GM12878 (cell line): ENCODE data around the gene IFNAR1. TPM values are rescaled to one million over a fixed set of nuclear protein-coding genes. Genes with fewer than 3 reads are reported as not detected.
A peak's percentile ranks its signal among the peaks of the same experiment; 100 is the strongest.
"Not testable (repeated sequence)": the region's sequence is repeated elsewhere in the genome, so short reads cannot be mapped to it uniquely, and the experiment has no call there.

ENCODE experiments used
- ATAC-seq: fragments of 200-7000 bp; cut with Tn5 transposase; 3 replicates; pipeline ENCODE4 v1.9.1; 2020; ENCODE audit warnings: mild to moderate bottlenecking, moderate library complexity
- BruUV-seq: library from RNA; stranded (reverse); fragments of 400-500 nt; replicated peaks from 2 replicates; lab custom pipeline; 2021; lab: Mats Ljungman, UMichigan
- CTCF ChIA-PET: fragments of 300-600 bp; sonication (Branson Sonifier 250); formaldehyde crosslinking; extraction: SDS; loops from one replicate; lab custom pipeline; 2021; ENCODE audit warnings: inconsistent platforms; lab: Yijun Ruan, JAX
- POLR2A ChIA-PET: fragments of 350-600 bp; formaldehyde crosslinking; extraction: SDS; loops from one replicate; lab custom pipeline; 2021; ENCODE audit warnings: inconsistent platforms; lab: Charles Lee
- RAD21 ChIA-PET: fragments of 300-600 bp; sonication (Branson Sonifier 250); formaldehyde crosslinking; loops from one replicate; lab custom pipeline; 2023; ENCODE audit warnings: antibody characterized with exemption; ENCODE audit not compliant: unreplicated experiment; lab: Charles Lee
- SMC1A ChIA-PET: fragments of 300-600 bp; sonication (Branson Sonifier 250); formaldehyde crosslinking; loops from one replicate; lab custom pipeline; 2023; ENCODE audit not compliant: unreplicated experiment, uncharacterized antibody; lab: Charles Lee
- DNase-seq: peaks from one replicate; pipeline ENCODE4 v3.0.0-alpha.2; 2011; ENCODE audit warnings: low read depth, low spot score
- FAIRE-seq: peaks from 3 replicates; lab custom pipeline; 2011; peaks lifted over from hg19 to GRCh38; lab: Jason Lieb, UNC
- H2AFZ ChIP-seq: 2 replicates; pipeline ENCODE4 v1.6.0; 2011; ENCODE audit warnings: low read depth, low read length, control low read depth; ENCODE audit not compliant: control insufficient read depth
- H3K27ac ChIP-seq: 2 replicates; pipeline ENCODE4 v1.5.1; 2011; ENCODE audit warnings: control low read depth; ENCODE audit not compliant: control insufficient read depth, insufficient read depth
- H3K27me3 ChIP-seq, 2 experiments: replicated peaks in 1 of 2; 2 replicates each; pipeline versions ENCODE4 v1.6.0 to v1.6.1; 2011; ENCODE audit warnings: low read length in 1 of 2; ENCODE audit not compliant: control insufficient read depth in 2 of 2, insufficient read depth in 2 of 2
- H3K36me3 ChIP-seq, 2 experiments: 2 replicates each; pipeline ENCODE4 v1.5.1; 2011; ENCODE audit warnings: low read length in 1 of 2; ENCODE audit not compliant: control insufficient read depth in 2 of 2, insufficient read depth in 2 of 2
- H3K4me1 ChIP-seq: 2 replicates; pipeline ENCODE4 v1.6.1; 2011; ENCODE audit warnings: mild to moderate bottlenecking, low read length, moderate library complexity, mixed read lengths; ENCODE audit not compliant: control insufficient read depth, insufficient read depth
- H3K4me2 ChIP-seq: 2 replicates; pipeline ENCODE4 v1.6.0; 2011; ENCODE audit warnings: control low read depth; ENCODE audit not compliant: control insufficient read depth, insufficient read depth
- H3K4me3 ChIP-seq: fragments of 200-600 bp; sonication (generic); 2 replicates; pipeline ENCODE4 v1.5.1; 2016
- H3K79me2 ChIP-seq: 2 replicates; pipeline ENCODE4 v1.6.0; 2011; ENCODE audit warnings: low read length; ENCODE audit not compliant: control insufficient read depth, insufficient read depth
- H3K9ac ChIP-seq: 2 replicates; pipeline ENCODE4 v1.8.0; 2011; ENCODE audit warnings: low read length, control low read depth, mixed read lengths; ENCODE audit not compliant: control insufficient read depth, insufficient read depth
- H3K9me3 ChIP-seq: replicated peaks from 3 replicates; pipeline ENCODE4 v1.5.1; 2011; ENCODE audit warnings: mild to moderate bottlenecking, low read length; ENCODE audit not compliant: control insufficient read depth, insufficient read depth
- H4K20me1 ChIP-seq: 2 replicates; pipeline ENCODE4 v1.6.0; 2011; ENCODE audit not compliant: control insufficient read depth, insufficient read depth
- CHD4 ChIP-seq: fragments of 200-600 bp; sonication (generic); IDR thresholded peaks from 2 replicates; pipeline ENCODE4 v1.6.1; 2016; ENCODE audit warnings: mild to moderate bottlenecking
- HDAC2 ChIP-seq: fragments of 200-600 bp; sonication (generic); IDR thresholded peaks from 2 replicates; pipeline ENCODE4 v1.6.1; 2017
- IKZF2 ChIP-seq, 2 experiments: fragments of 450-650 bp; IDR thresholded peaks; 2 replicates each; pipeline ENCODE4 v1.6.1; 2017; ENCODE audit warnings: mild to moderate bottlenecking in 2 of 2, moderate library complexity in 2 of 2
- WGBS: methylation state at CpG from one replicate; pipeline ENCODE4 v1.1.6; 2016; ENCODE audit warnings: low lambda C conversion rate; ENCODE audit not compliant: insufficient replicate concordance, insufficient coverage; ENCODE audit errors: missing lambda C conversion rate; 5-methylcytosine and 5-hydroxymethylcytosine counted together
- in situ Hi-C: fragments of 300-500 bp; cut with MboI; formaldehyde crosslinking; loops from 9 replicates; pipeline ENCODE4 v1.14.3; 2018; ENCODE audit warnings: mixed read lengths
- intact Hi-C: fragments of 100-400 bp; cut with micrococcal nuclease; formaldehyde crosslinking; loops from one replicate; pipeline ENCODE4 v1.14.2; 2022; ENCODE audit not compliant: unreplicated experiment
- polyA plus RNA-seq, 11 experiments: library from polyadenylated mRNA; depleted of rRNA in 4 of 11; unstranded in 6 of 11; stranded (reverse) in 5 of 11; fragments of >200 nt; fragmentation: Nextera tagmentation in 4 of 11; fragmentation: Illumina TruSeq in 1 of 11; extraction: Ambion mirVana in 4 of 11; extraction: Trizol in 1 of 11; gene quantifications; 1 replicate in 1 of 11; 2 replicates in 10 of 11; pipeline versions ENCODE4 v1.2.1 to v1.2.3, GENCODE V29; 2011 to 2016; ENCODE audit warnings: inconsistent platforms in 2 of 11, missing spikeins in 2 of 11, low read depth in 1 of 11
- total RNA-seq, 4 experiments: library from RNA; depleted of rRNA in 3 of 4; stranded (reverse); fragments of >200 nt in 3 of 4; fragmentation: Illumina TruSeq in 1 of 4; extraction: Trizol in 1 of 4; gene quantifications; 2 replicates each; pipeline versions ENCODE4 v1.2.1 to v1.2.3, GENCODE V29; 2013 to 2021
- TF ChIP-seq, protein P1 (sequence below): fragments of 450-650 bp; IDR thresholded peaks from 2 replicates; pipeline ENCODE4 v1.6.1; 2017; ENCODE audit warnings: mild to moderate bottlenecking
- TF ChIP-seq, protein P2 (sequence below): fragments of 450-650 bp; IDR thresholded peaks from 2 replicates; pipeline ENCODE4 v1.6.1; 2017; ENCODE audit warnings: low read depth, mild to moderate bottlenecking, moderate library complexity

IFNAR1 gene
- total and polyA plus RNA-seq, 10 of the 15 experiments (the other 5 are each of a cell fraction or from before 2014, with no cell fraction given): 12.0 to 62.4 (median 24.6) TPM

DNA sequence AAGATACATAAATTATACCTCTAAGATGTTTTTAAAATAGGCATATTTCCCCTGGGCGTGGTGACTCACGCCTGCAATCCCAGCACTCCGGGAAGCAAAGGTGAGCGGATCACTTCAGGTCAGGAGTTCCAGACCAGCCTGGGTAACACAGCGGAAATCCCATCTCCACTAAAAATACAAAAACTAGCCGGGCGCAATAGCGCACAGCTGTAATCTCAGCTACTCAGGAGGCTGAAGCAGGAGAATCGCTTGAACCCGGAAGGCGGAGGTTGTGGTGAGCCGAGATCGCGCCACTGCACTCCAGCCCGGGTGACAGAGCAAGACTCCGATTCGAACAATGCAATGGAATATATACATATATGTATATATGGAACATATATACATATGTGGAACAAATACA lies 3.8 kb upstream of the IFNAR1 start:
- DNase-seq, ATAC-seq, H3K4me3 ChIP-seq, in situ Hi-C loops, H3K9ac ChIP-seq, H3K4me1 ChIP-seq, H3K27ac ChIP-seq, H3K36me3 ChIP-seq, H3K4me2 ChIP-seq, intact Hi-C loops: not testable (repeated sequence)
- WGBS: 87% methylated on average over 17 of the region's 17 CpGs
- TF ChIP-seq IKZF2 (IDR thresholded peaks at IDR 0.05) (peak; percentile 63 to 70; a peak in 2 of 4 replicates), HDAC2 (0 out of 2 replicates have a peak, but pooled peaks have one; percentile 51)
- TF ChIP-seq, protein P1, sequence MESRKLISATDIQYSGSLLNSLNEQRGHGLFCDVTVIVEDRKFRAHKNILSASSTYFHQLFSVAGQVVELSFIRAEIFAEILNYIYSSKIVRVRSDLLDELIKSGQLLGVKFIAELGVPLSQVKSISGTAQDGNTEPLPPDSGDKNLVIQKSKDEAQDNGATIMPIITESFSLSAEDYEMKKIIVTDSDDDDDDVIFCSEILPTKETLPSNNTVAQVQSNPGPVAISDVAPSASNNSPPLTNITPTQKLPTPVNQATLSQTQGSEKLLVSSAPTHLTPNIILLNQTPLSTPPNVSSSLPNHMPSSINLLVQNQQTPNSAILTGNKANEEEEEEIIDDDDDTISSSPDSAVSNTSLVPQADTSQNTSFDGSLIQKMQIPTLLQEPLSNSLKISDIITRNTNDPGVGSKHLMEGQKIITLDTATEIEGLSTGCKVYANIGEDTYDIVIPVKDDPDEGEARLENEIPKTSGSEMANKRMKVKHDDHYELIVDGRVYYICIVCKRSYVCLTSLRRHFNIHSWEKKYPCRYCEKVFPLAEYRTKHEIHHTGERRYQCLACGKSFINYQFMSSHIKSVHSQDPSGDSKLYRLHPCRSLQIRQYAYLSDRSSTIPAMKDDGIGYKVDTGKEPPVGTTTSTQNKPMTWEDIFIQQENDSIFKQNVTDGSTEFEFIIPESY: peak; percentile 22; the same call in 1 of the 2 replicates
- TF ChIP-seq, all 136 proteins: peak for 3; not testable (repeated sequence) for 133
- POLR2A ChIA-PET, H3K9me3 ChIP-seq, CTCF ChIA-PET, BruUV-seq, H4K20me1 ChIP-seq, FAIRE-seq, RAD21 ChIA-PET, SMC1A ChIA-PET, H3K27me3 ChIP-seq, H2AFZ ChIP-seq: not testable (repeated sequence)
- peaks cover 13% of the 10 kb centered on the region for H3K79me2 ChIP-seq

DNA sequence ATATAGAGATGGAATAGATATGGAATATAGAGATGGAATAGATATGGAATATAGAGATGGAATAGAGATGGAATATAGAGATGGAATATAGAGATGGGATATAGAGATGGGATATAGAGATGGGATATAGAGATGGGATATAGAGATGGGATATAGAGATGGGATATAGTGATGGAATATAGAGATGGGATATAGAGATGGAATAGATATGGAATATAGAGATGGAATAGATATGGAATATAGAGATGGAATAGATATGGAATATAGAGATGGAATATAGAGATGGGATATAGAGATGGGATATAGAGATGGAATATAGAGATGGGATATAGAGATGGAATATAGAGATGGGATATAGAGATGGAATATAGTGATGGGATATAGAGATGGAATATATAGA lies 1.2 kb upstream of the IFNAR1 start:
- in situ Hi-C loops, H2AFZ ChIP-seq, DNase-seq, intact Hi-C loops, ATAC-seq, H3K27me3 ChIP-seq, H3K36me3 ChIP-seq, POLR2A ChIA-PET, H4K20me1 ChIP-seq, H3K4me1 ChIP-seq, H3K9ac ChIP-seq, CTCF ChIA-PET, H3K4me3 ChIP-seq, BruUV-seq, H3K27ac ChIP-seq, H3K9me3 ChIP-seq, FAIRE-seq, RAD21 ChIA-PET, SMC1A ChIA-PET: not testable (repeated sequence)
- 0 out of 2 replicates have a peak, but pooled peaks have one; percentile 24 for TF ChIP-seq CHD4
- TF ChIP-seq, protein P2, sequence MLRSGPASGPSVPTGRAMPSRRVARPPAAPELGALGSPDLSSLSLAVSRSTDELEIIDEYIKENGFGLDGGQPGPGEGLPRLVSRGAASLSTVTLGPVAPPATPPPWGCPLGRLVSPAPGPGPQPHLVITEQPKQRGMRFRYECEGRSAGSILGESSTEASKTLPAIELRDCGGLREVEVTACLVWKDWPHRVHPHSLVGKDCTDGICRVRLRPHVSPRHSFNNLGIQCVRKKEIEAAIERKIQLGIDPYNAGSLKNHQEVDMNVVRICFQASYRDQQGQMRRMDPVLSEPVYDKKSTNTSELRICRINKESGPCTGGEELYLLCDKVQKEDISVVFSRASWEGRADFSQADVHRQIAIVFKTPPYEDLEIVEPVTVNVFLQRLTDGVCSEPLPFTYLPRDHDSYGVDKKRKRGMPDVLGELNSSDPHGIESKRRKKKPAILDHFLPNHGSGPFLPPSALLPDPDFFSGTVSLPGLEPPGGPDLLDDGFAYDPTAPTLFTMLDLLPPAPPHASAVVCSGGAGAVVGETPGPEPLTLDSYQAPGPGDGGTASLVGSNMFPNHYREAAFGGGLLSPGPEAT: peak; percentile 81; the same call in 1 of the 2 replicates
- TF ChIP-seq IKZF2 (IDR thresholded peaks at IDR 0.05): peak in 1 of 2 experiments; percentile 42; a peak in 2 of 4 replicates
- Histone ChIP-seq H3K79me2 (peaks cover 39% of the 10 kb centered on the region), H3K4me2 (peak overlapping the region; percentile 79)
